IMR-90 (cell line): ENCODE results near the gene SERPINF2.
"Not testable (repeated sequence)": the region's sequence is repeated elsewhere in the genome, so short reads cannot be mapped to it uniquely, and the experiment has no call there.

ENCODE experiments used
- USF2 ChIP-seq: fragments of 150-350 bp; IDR thresholded peaks from 2 replicates; pipeline ENCODE4 v1.6.1; 2017; ENCODE audit warnings: mild to moderate bottlenecking, antibody characterized with exemption, low read length, low read depth
- TF ChIP-seq, protein P1 (sequence below): fragments of 150-350 bp; IDR thresholded peaks from 2 replicates; pipeline ENCODE4 v1.6.1; 2016; ENCODE audit warnings: low read depth, mild to moderate bottlenecking, low read length, moderate library complexity, borderline replicate concordance
- TF ChIP-seq, protein P2 (sequence below): conservative IDR thresholded peaks from 2 replicates; pipeline ENCODE4 v1.5.1; 2012; ENCODE audit warnings: mild to moderate bottlenecking, low read depth, low read length, improper control_type of control experiment

DNA sequence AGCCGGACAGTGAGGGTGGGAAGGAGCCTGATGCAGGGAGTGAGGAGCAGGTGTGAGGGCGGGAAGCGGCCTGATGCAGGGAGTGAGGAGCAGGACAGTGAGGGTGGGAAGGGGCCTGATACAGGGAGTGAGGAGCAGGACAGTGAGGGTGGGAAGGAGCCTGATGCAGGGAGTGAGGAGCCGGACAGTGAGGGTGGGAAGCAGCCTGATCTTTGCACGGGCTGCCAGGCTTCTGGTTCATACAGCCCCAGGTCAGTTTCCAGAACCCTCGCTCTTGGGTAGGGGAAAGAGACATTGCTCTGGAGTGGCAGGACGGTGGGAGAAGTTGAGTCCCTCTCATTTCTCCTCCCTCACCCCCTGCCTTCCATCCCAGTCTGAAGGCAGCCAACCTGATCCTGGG lies 772 bp upstream of the SERPINF2 start:
- TF ChIP-seq, protein P1, sequence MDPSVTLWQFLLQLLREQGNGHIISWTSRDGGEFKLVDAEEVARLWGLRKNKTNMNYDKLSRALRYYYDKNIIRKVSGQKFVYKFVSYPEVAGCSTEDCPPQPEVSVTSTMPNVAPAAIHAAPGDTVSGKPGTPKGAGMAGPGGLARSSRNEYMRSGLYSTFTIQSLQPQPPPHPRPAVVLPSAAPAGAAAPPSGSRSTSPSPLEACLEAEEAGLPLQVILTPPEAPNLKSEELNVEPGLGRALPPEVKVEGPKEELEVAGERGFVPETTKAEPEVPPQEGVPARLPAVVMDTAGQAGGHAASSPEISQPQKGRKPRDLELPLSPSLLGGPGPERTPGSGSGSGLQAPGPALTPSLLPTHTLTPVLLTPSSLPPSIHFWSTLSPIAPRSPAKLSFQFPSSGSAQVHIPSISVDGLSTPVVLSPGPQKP = not testable (repeated sequence)
- TF ChIP-seq USF2 = not testable (repeated sequence)
- TF ChIP-seq, protein P2, sequence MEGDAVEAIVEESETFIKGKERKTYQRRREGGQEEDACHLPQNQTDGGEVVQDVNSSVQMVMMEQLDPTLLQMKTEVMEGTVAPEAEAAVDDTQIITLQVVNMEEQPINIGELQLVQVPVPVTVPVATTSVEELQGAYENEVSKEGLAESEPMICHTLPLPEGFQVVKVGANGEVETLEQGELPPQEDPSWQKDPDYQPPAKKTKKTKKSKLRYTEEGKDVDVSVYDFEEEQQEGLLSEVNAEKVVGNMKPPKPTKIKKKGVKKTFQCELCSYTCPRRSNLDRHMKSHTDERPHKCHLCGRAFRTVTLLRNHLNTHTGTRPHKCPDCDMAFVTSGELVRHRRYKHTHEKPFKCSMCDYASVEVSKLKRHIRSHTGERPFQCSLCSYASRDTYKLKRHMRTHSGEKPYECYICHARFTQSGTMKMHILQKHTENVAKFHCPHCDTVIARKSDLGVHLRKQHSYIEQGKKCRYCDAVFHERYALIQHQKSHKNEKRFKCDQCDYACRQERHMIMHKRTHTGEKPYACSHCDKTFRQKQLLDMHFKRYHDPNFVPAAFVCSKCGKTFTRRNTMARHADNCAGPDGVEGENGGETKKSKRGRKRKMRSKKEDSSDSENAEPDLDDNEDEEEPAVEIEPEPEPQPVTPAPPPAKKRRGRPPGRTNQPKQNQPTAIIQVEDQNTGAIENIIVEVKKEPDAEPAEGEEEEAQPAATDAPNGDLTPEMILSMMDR = not testable (repeated sequence)
